Esophagus squamous epithelium (tissue), 5 donors: ENCODE results near the gene CEP63. TPM values are rescaled to one million over a fixed set of nuclear protein-coding genes. Genes with fewer than 3 reads are reported as not detected.

Source experiments
- DNase-seq: peaks from one replicate; lab custom pipeline; 2025; lab: John Stamatoyannopoulos, UW
- H3K27ac ChIP-seq, 4 donors: fragments of 200-600 bp; sonication (generic); one replicate each; pipeline ENCODE4 v1.5.1; 2016 to 2019; ENCODE audit warnings: mild to moderate bottlenecking in 1 of 4
- H3K27me3 ChIP-seq, 4 donors: fragments of 200-600 bp; sonication (generic); 1 replicate in 3 of 4; 2 replicates in 1 of 4; pipeline versions ENCODE4 v1.5.1 to v1.6.0; 2017 to 2021; ENCODE audit warnings: antibody characterized with exemption in 1 of 4
- H3K36me3 ChIP-seq, 3 donors: fragments of 200-600 bp; sonication (generic); one replicate each; pipeline ENCODE4 v1.5.1; 2016 to 2019
- H3K4me1 ChIP-seq, 3 donors: fragments of 200-600 bp; sonication (generic); one replicate each; pipeline ENCODE4 v1.5.1; 2017 to 2019
- H3K4me3 ChIP-seq, 4 donors: fragments of 200-600 bp; sonication (generic); 1 replicate in 3 of 4; 2 replicates in 1 of 4; pipeline ENCODE4 v1.5.1; 2016 to 2019; ENCODE audit warnings: mild to moderate bottlenecking in 2 of 4, moderate library complexity in 1 of 4
- H3K9me3 ChIP-seq, 3 donors: fragments of 200-600 bp; sonication (generic); one replicate each; pipeline ENCODE4 v1.5.1; 2016 to 2019
- CTCF ChIP-seq, 6 experiments: fragments of 450-650 bp in 4 of 6; fragments of 200-600 bp in 2 of 6; sonication (generic) in 2 of 6; IDR thresholded peaks; one replicate each; pipeline ENCODE4 v1.5.1; 2016 to 2019; ENCODE audit warnings: antibody characterized with exemption in 6 of 6, mild to moderate bottlenecking in 4 of 6, moderate library complexity in 4 of 6
- POLR2A ChIP-seq, 4 donors: fragments of 450-650 bp; IDR thresholded peaks; one replicate each; pipeline ENCODE4 v1.6.1; 2017; ENCODE audit warnings: antibody characterized with exemption in 4 of 4, mild to moderate bottlenecking in 4 of 4, moderate library complexity in 3 of 4
- WGBS, 2 donors: methylation state at CpG; one replicate each; pipeline ENCODE4 v1.1.5; 2018; 5-methylcytosine and 5-hydroxymethylcytosine counted together
- intact Hi-C: fragments of 100-400 bp; cut with DNase I; formaldehyde crosslinking; loops from one replicate; pipeline ENCODE4 v1.15.0; 2022
- total RNA-seq, 4 donors: library from RNA; depleted of rRNA; stranded (reverse); fragments of >200 nt; gene quantifications; one replicate each; pipeline ENCODE4 v1.1.0, GENCODE V29; 2016
- donor health status: DM: yes; HTN: yes; CAD: no.

The CEP63 gene
- total RNA-seq, 4 donors from 2014 or later, result 7.7 to 18.1 (median 14.4) TPM

DNA sequence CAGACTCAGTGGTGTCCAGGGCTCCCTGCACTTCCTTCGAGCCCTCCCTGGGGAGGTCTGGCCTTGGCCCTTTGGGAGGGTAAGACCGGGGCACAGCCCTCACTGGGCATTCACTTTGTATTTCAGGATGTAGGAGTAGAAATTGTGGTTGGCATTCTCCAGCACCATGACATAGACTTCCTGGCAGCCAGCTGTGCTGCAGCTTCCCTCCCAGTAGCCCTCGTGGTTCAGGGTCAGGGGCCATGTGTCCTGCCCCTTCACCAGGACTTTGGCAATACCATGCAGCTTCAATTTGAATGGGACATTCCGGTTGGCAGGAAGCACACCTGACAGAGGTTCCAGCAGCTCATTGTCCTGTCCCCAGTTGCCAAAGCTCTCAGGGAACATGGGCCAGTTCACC lies 117.6 kb downstream of the CEP63 start:
- no peak overlapping the region for H3K27ac ChIP-seq
- H3K36me3 ChIP-seq, result no peaks in the 10 kb centered on the region
- no peak for TF ChIP-seq CTCF (IDR thresholded peaks at IDR 0.05)
- no peak for TF ChIP-seq POLR2A (IDR thresholded peaks at IDR 0.05)
- DNase-seq, result no peak
- H3K4me3 ChIP-seq, result no peak overlapping the region
- 49 to 80% methylated on average over 1 to 2 of the region's 4 CpGs for WGBS, 2 donors
- intact Hi-C loops, result loop anchor here (10.0 kb wide), 1 partner anchor 151 kb away; no protein-coding TSS in a partner anchor
- H3K27me3 ChIP-seq, result peaks cover 0 to 32% (median 0%) of the 10 kb centered on the region in 4 donors
- peaks cover 3 to 18% (median 9%) of the 10 kb centered on the region in 3 donors for H3K4me1 ChIP-seq
- H3K9me3 ChIP-seq, result no peaks in the 10 kb centered on the region

- TF ChIP-seq CTCF (IDR thresholded peaks at IDR 0.05) (no peak), POLR2A (IDR thresholded peaks at IDR 0.05) (no peak)
- H3K27me3 ChIP-seq, result peaks cover 0 to 32% (median 0%) of the 10 kb centered on the region in 4 donors
- DNase-seq, result no peak
- intact Hi-C loops, result loop anchor here (10.0 kb wide), 1 partner anchor 151 kb away; no protein-coding TSS in a partner anchor
- H3K27ac ChIP-seq, result no peak overlapping the region
- H3K4me3 ChIP-seq, result no peak overlapping the region
- no peaks in the 10 kb centered on the region for H3K9me3 ChIP-seq
- no peaks in the 10 kb centered on the region for H3K36me3 ChIP-seq
- 100% methylated on average over 2 of the region's 13 CpGs for WGBS, 2 donors
- peaks cover 3 to 18% (median 9%) of the 10 kb centered on the region in 3 donors for H3K4me1 ChIP-seq
These were observed 118.1 kb downstream of the CEP63 start for GRCh38 chr3:134603956-134604355.

DNA sequence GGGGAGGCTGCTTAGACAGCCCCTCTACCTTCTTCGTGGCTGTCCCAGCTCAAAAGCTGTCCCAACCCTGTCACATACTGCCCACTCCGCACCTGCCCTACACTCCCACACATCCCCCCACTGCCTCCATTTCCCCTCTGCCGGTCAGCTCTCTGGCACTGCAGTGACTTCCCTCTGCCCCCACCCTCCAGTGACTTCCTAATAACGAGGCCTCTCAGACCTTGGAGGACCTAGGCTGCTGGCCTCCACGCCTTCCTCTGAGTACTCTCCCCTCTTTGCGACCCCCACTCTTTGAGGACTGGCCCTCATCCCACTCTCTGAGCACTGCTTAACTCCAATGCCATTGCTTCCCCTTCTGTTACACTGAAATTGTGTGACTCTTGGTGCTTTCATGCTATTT lies 119.7 kb downstream of the CEP63 start:
- H3K36me3 ChIP-seq, result no peaks in the 10 kb centered on the region
- H3K9me3 ChIP-seq, result no peaks in the 10 kb centered on the region
- no peak overlapping the region for H3K27ac ChIP-seq
- peaks cover under 1 to 10% (median 6%) of the 10 kb centered on the region in 3 donors for H3K4me1 ChIP-seq
- peaks cover 0 to 32% (median 0%) of the 10 kb centered on the region in 4 donors for H3K27me3 ChIP-seq
- 68 to 70% methylated on average over 6 of the region's 6 CpGs for WGBS, 2 donors
- no peak for DNase-seq
- intact Hi-C loops, result loop anchor here (10.0 kb wide), 1 partner anchor 149 kb away; no protein-coding TSS in a partner anchor
- TF ChIP-seq POLR2A (IDR thresholded peaks at IDR 0.05) (no peak), CTCF (IDR thresholded peaks at IDR 0.05) (no peak)
- no peak overlapping the region for H3K4me3 ChIP-seq

DNA sequence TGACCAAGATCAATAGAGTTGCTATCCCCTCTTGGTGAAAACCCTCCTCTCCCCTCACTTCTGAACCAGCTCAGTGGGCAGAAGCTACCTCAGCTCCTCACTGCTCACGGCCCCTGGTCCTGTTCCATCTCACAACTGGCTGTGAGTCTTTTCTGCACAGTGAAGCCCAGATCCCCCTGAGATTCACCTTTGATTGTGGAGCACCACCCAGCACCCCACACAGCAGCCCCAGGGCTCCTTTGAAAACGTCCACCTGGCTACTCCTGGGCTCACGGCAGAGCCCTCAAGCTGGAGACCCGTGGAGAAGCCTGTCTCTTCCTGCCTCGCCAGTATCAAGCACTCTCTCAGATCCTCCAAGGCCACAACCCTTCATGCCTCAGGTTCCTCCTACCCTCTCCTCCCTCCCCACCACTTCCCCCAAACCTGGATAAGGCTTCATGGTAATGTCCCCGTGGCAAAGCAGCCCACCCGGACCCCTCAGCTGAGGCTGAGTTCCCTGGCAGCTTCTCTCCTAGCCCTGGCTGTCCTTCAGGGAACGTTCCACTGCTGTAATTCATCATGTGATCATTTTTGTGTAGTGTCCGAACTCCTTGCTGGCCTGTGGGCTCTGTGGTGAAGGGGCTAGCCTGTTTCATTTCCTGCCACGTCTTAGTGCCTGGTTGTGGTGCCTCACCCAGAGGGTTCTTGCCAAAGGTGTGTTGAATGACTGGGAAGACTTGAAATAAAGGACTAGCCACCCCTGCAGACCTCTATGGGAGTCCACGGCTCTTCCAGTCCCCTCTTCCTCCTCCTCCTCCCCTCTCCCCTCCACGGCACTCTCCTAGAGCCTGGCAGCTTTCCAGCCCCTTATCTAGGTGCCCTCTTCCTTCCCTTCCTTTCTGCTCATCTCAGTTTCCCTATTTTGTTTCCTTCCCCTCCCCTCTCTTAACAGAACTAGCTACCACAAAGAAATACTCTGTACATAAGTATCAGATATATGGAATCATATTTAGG lies 120.5 kb downstream of the CEP63 start:
- intact Hi-C loops, result loop anchor here (10.0 kb wide), 1 partner anchor 148 kb away; no protein-coding TSS in a partner anchor
- H3K36me3 ChIP-seq, result no peaks in the 10 kb centered on the region
- no peak overlapping the region for H3K4me3 ChIP-seq
- TF ChIP-seq CTCF (IDR thresholded peaks at IDR 0.05), result no peak
- TF ChIP-seq POLR2A (IDR thresholded peaks at IDR 0.05), result no peak
- no peaks in the 10 kb centered on the region for H3K9me3 ChIP-seq
- 30 to 40% methylated on average over 9 to 10 of the region's 12 CpGs for WGBS, 2 donors
- H3K4me1 ChIP-seq, result peaks cover 0 to 2% (median 0%) of the 10 kb centered on the region in 3 donors
- DNase-seq, result no peak
- H3K27ac ChIP-seq, result no peak overlapping the region
- H3K27me3 ChIP-seq, result peaks cover 0 to 29% (median 0%) of the 10 kb centered on the region in 4 donors
